Right ventricle myocardium inferior (tissue), 1 donor: ENCODE data around the gene WIPI1. TPM values are rescaled to one million over a fixed set of nuclear protein-coding genes. Genes with fewer than 3 reads are reported as not detected.
"Not testable (repeated sequence)": the region's sequence is repeated elsewhere in the genome, so short reads cannot be mapped to it uniquely, and the experiment has no call there.

Experiments
- ATAC-seq: fragments of 200-7000 bp; cut with Tn5 transposase; one replicate; pipeline ENCODE4 v1.9.1; 2020; ENCODE audit warnings: mild to moderate bottlenecking, moderate library complexity
- DNase-seq: peaks from one replicate; pipeline ENCODE4 v3.0.0; 2021; ENCODE audit errors: missing footprints
- intact Hi-C: fragments of 100-400 bp; cut with DNase I; formaldehyde crosslinking; loops from one replicate; pipeline ENCODE4 v1.11.0; 2022
- microRNA-seq: library from miRNA; unstranded; fragments of <30 nt; microRNA quantifications from one replicate; pipeline ENCODE4 v1.2.0, GENCODE V29; 2020
- total RNA-seq: library from RNA; stranded (reverse); fragmentation: NEBNext Ultra II Directional; extraction: Animal tissue kit (Norgen Biotek cat#: 25700); gene quantifications from one replicate; pipeline ENCODE4 v1.2.1, GENCODE V29; 2021
- donor health status: DM: no; HTN: yes; CAD: no; lungs with severe emphysema.

Gene WIPI1
- total RNA-seq, 1 donor from 2014 or later: 62.8 TPM

- DNase-seq: no peak
- ATAC-seq: no peak
- intact Hi-C loops: no loop called here
Measured at GRCh38 chr17:68382582-68383085, 74.7 kb downstream of the WIPI1 start.

GRCh38 chr17:68381076-68381900, 76.0 kb downstream of the WIPI1 start:
- no peak for ATAC-seq
- no peak for DNase-seq
- intact Hi-C loops: no loop called here

DNA sequence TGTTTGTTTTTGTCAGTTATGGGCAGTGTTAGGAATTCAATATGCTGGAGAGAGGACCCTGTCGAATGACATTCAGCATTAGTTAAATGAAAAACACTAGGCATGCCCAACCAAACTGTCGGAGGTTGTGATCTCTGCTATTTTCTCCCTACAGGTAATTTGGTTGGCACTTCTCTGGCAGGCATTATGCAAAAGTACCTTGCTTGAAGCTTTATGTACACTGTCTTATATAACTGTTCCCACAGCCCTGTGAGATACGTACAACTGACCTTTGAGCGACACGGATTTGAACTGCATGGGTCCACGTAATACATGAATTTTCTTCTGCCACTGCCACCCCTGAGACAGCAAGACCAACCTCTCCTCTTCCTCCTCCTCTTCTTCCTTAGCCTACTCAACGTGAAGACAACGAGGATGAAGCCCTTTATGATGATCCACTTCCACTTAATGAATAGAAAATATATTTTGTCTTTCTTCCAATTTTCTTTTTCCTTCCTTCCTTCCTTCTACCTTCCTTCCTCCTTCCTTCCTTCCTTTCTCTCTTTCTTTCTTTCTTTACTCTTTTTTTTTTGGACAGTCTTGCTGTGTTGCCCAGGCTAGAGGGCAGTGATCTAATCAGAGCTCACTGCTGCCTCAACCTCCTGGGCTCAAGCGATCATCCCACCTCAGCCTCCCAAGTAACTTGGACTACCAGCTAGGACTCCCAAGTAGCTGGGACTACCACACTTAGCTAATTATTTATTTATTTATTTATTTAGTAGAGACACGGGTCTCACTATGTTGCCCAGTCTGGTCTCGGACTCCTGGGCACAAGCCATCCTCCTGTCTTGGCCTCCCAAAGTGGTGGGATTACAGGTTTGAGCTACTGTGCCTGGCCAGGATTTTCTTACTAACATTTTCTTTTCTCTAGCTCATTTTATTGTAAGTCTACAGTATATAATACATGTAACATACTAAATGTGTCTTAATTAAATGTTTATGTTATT, 77.3 kb downstream of the WIPI1 start:
- ATAC-seq: no peak
- intact Hi-C loops: loop anchor here (5.0 kb wide), 1 partner anchor 77 kb away; the partner anchor contains the start of gene WIPI1
- no peak for DNase-seq

GRCh38 chr17:68379177-68379510, 78.2 kb downstream of the WIPI1 start:
- ATAC-seq: no peak
- DNase-seq: no peak
- intact Hi-C loops: loop anchor here (5.0 kb wide), 1 partner anchor 78 kb away; the partner anchor contains the start of gene WIPI1

DNA sequence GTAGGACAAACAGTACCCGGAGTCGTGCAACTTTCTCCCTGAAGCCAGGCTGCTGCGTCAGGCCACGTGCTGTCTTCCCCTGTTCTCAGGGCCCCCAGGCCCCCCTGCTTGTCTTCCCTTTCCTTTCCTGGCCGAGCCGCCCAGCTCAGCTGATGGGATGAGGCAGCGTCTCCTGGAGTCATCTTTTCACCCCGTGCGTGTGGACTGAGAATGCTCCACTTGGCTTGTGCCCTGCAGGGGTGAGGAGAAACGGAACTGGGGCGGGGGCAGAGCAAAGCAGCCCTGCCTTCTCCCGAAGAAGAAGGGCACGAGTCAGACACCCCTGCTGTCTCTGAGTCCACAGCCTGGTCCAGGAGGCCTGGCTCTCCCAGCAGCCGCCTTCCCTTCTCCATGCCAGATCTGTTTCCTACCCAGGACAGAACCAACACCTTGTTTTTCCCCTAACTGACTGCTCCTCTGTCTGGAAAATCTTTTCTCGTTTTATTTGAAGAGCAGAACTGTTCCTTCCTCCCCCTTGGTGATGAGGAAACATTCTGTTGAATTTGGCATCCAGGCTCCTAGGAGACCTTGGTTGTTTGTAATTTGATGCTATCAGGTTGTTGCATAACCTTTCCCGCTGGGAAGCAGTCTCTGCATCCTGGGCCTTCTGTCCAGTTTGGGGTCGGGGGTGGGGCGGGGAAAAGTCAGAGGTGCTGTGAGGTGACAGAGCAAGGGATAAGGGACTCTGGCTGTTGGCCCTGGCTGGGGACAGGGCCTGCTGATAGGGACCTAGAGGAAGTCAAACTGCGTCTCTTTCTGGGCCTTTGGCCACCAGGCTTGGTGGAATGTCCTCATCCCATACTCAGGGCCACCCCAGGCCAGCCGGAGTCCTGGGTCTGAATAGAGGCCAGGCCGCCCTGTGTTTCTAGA, 78.8 kb downstream of the WIPI1 start:
- peak; percentile 92 for ATAC-seq
- intact Hi-C loops: loop anchor here (5.0 kb wide), 1 partner anchor 79 kb away; the partner anchor contains the start of gene WIPI1

GRCh38 chr17:68377771-68378267, 79.5 kb downstream of the WIPI1 start:
- ATAC-seq: no peak

More for the DNA sequence above, 78.8 kb downstream of the WIPI1 start:
- peak; percentile 98 for DNase-seq

GRCh38 chr17:68376178-68376577, 81.1 kb downstream of the WIPI1 start:
- intact Hi-C loops: loop anchor here (5.0 kb wide), 1 partner anchor 81 kb away; the partner anchor contains the start of gene WIPI1
- DNase-seq, ATAC-seq: not testable (repeated sequence)

More at GRCh38 chr17:68377771-68378267, 79.5 kb downstream of the WIPI1 start:
- DNase-seq: no peak
- intact Hi-C loops: loop anchor here (5.0 kb wide), 1 partner anchor 79 kb away; the partner anchor contains the start of gene WIPI1

DNA sequence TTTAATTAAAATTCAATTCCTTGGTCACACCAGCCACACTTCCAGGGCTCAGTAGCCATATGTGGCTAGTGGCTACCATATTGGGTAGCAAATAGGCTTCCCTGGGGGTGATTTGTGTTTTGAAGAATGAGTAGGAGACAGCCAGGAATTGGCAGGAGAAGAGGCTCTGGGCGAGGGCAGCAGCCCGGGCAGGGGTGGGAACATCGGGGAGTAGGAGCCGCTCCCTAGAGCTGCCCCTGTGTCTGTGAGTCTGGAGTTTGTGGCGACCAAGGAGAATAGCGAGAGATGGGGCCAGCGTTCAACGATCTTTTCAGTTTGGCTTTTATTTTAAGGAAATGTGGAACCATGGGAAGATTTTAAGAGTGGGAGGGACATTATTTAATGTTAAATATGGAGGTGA, 81.7 kb downstream of the WIPI1 start:
- no peak for DNase-seq
- ATAC-seq: no peak
- intact Hi-C loops: loop anchor here (5.0 kb wide), 1 partner anchor 82 kb away; the partner anchor contains the start of gene WIPI1

Small RNA genes within 50 kb of the gene (microRNA-seq; reads per million reads assigned to microRNA genes)
- not detected for gene MIR635

Other genes starting within 250 kb of the WIPI1 start
- gene AMZ2, start 209.5 kb downstream of the WIPI1 start, total RNA-seq: 89.8 TPM
- gene SLC16A6, start 166.4 kb downstream of the WIPI1 start, total RNA-seq: 0.16 TPM
- 2.2 TPM for gene ARSG, start 166.0 kb downstream of the WIPI1 start, total RNA-seq
- 584 TPM for gene PRKAR1A, start 54.9 kb upstream of the WIPI1 start, total RNA-seq
- 4.6 TPM for gene FAM20A, start 143.9 kb upstream of the WIPI1 start, total RNA-seq